ENCODE data around the gene WARS2. TPM values are rescaled to one million over a fixed set of nuclear protein-coding genes. Genes with fewer than 3 reads are reported as not detected.

Gene WARS2
- total and polyA plus RNA-seq, 2 of the 8 experiments (the other 6 are each of a cell fraction or from before 2014, with no cell fraction given): 4.3 to 12.9 TPM

GRCh38 chr1:119140177-119141019, at the start of gene WARS2 (continued):
- TF ChIP-seq CTCF (IDR thresholded peaks at IDR 0.05; ENCODE audit: control extremely low read depth in 1 of 3, insufficient read depth in 1 of 3, low read depth in 1 of 3, low read length in 3 of 3) (no peak), KDM4A (IDR thresholded peaks at IDR 0.05; ENCODE audit: low read depth, low read length, severe bottlenecking) (peak; percentile 47), RFX5 (IDR thresholded peaks at IDR 0.05; ENCODE audit: borderline replicate concordance, low read depth, low read length) (no peak), KDM5A (IDR thresholded peaks at IDR 0.05; ENCODE audit: low read length) (no peak; the same call in 1 of the 2 replicates), SUZ12 (IDR thresholded peaks at IDR 0.05; ENCODE audit: low read length) (no peak), ATF2 (IDR thresholded peaks at IDR 0.05; ENCODE audit: low read length) (peak; percentile 87; the same call in 1 of the 2 replicates), SIRT6 (IDR thresholded peaks at IDR 0.05; ENCODE audit: low read length) (no peak), BCL11A (IDR thresholded peaks at IDR 0.05; ENCODE audit: low read depth in 2 of 2, low read length in 2 of 2) (no peak), RXRA (IDR thresholded peaks at IDR 0.05; ENCODE audit: insufficient read depth, low read depth, low read length) (no peak), FOSL1 (IDR thresholded peaks at IDR 0.05; ENCODE audit: insufficient read depth, low read depth, low read length) (no peak), TEAD4 (IDR thresholded peaks at IDR 0.05; ENCODE audit: low read depth, low read length) (no peak), RBBP5 (IDR thresholded peaks at IDR 0.05; ENCODE audit: borderline replicate concordance, low read depth, low read length) (no peak; the same call in 1 of the 2 replicates), SRF (IDR thresholded peaks at IDR 0.05; ENCODE audit: low read depth, low read length) (no peak), SIN3A (conservative IDR thresholded peaks at IDR 0.05 in 1 of 2, IDR thresholded peaks at IDR 0.05 in 1 of 2; ENCODE audit: low read depth in 1 of 2, low read length in 2 of 2) (peak in 1 of 2 experiments; percentile 83; a peak in 1 of 4 replicates), POLR2AphosphoS5 (IDR thresholded peaks at IDR 0.05; ENCODE audit: low read depth, low read length) (peak; percentile 89), YY1 (IDR thresholded peaks at IDR 0.05; ENCODE audit: low read depth, low read length) (peak; percentile 97), BRCA1 (IDR thresholded peaks at IDR 0.05; ENCODE audit: low read depth, low read length) (peak; percentile 34; the same call in 1 of the 2 replicates), JUND (IDR thresholded peaks at IDR 0.05; ENCODE audit: low read length) (no peak), SIX5 (IDR thresholded peaks at IDR 0.05; ENCODE audit: low read depth, low read length) (no peak), POLR2A (IDR thresholded peaks at IDR 0.05; ENCODE audit: control extremely low read depth in 1 of 2, low read depth in 2 of 2, low read length in 2 of 2) (peak; percentile 91 to 95)

Measured in H1 (cell line).